Gastrocnemius medialis (tissue), 4 donors: ENCODE data around the gene ANGPTL8. TPM values are rescaled to one million over a fixed set of nuclear protein-coding genes. Genes with fewer than 3 reads are reported as not detected.

Source experiments
- ATAC-seq, 2 donors: fragments of 150-250 bp; one replicate each; pipeline ENCODE4 v1.9.1; 2016
- DNase-seq, 2 donors: peaks; one replicate each; pipeline ENCODE4 v3.0.0-alpha.2; 2019
- H3K27ac ChIP-seq, 4 donors: fragments of 200-600 bp; sonication (generic); 1 replicate in 1 of 4; 2 replicates in 3 of 4; pipeline ENCODE4 v1.5.1; 2016 to 2018; ENCODE audit warnings: mild to moderate bottlenecking in 2 of 4, moderate library complexity in 1 of 4
- H3K27me3 ChIP-seq, 3 donors: fragments of 200-600 bp; sonication (generic) in 2 of 3; 1 replicate in 1 of 3; 2 replicates in 2 of 3; pipeline versions ENCODE4 v1.5.1 to v1.6.0; 2016 to 2019; ENCODE audit warnings: mild to moderate bottlenecking in 1 of 3, moderate library complexity in 1 of 3
- H3K36me3 ChIP-seq, 2 donors: fragments of 200-600 bp; sonication (generic) in 1 of 2; one replicate each; pipeline ENCODE4 v1.5.1; 2017 to 2018
- H3K4me1 ChIP-seq, 2 donors: fragments of 200-600 bp; sonication (generic) in 1 of 2; one replicate each; pipeline ENCODE4 v1.5.1; 2016 to 2017; ENCODE audit warnings: mild to moderate bottlenecking in 2 of 2
- H3K4me3 ChIP-seq, 4 donors: fragments of 200-600 bp; sonication (generic) in 3 of 4; 1 replicate in 1 of 4; 2 replicates in 3 of 4; pipeline ENCODE4 v1.5.1; 2016 to 2019; ENCODE audit warnings: mild to moderate bottlenecking in 2 of 4
- H3K9me3 ChIP-seq, 3 donors: fragments of 200-600 bp; sonication (generic) in 2 of 3; 1 replicate in 1 of 3; 2 replicates in 2 of 3; pipeline ENCODE4 v1.5.1; 2016 to 2019
- POLR2A ChIP-seq, 2 donors: fragments of 450-650 bp; IDR thresholded peaks; one replicate each; pipeline ENCODE4 v1.6.1; 2017; ENCODE audit warnings: antibody characterized with exemption in 2 of 2, mild to moderate bottlenecking in 2 of 2, moderate library complexity in 2 of 2
- in situ Hi-C, 4 donors: fragments of 200-750 bp; cut with MboI; loops; one replicate each; pipeline versions ENCODE4 v1.15.0 to v1.8.0; 2017; ENCODE audit warnings: low sequenced_read_pairs in 4 of 4
- intact Hi-C: fragments of 100-400 bp; cut with DNase I; formaldehyde crosslinking; loops from one replicate; pipeline ENCODE4 v1.15.1; 2023; ENCODE audit warnings: low total_unique reads
- total RNA-seq, 4 donors: library from RNA; depleted of rRNA; stranded (reverse); fragments of >200 nt; gene quantifications; one replicate each; pipeline versions ENCODE4 v1.1.0 to v1.2.3, GENCODE V29; 2016
- TF ChIP-seq, protein P1 (sequence below), 5 experiments: fragments of 450-650 bp in 3 of 5; fragments of 200-600 bp in 2 of 5; sonication (generic) in 2 of 5; IDR thresholded peaks in 4 of 5; conservative IDR thresholded peaks in 1 of 5; 1 replicate in 4 of 5; 2 replicates in 1 of 5; pipeline ENCODE4 v1.5.1; 2016 to 2019; ENCODE audit warnings: antibody characterized with exemption in 5 of 5, mild to moderate bottlenecking in 3 of 5, moderate library complexity in 3 of 5

The ANGPTL8 gene
- total RNA-seq, 4 donors from 2014 or later = 0.47 TPM; not detected in 3

DNA sequence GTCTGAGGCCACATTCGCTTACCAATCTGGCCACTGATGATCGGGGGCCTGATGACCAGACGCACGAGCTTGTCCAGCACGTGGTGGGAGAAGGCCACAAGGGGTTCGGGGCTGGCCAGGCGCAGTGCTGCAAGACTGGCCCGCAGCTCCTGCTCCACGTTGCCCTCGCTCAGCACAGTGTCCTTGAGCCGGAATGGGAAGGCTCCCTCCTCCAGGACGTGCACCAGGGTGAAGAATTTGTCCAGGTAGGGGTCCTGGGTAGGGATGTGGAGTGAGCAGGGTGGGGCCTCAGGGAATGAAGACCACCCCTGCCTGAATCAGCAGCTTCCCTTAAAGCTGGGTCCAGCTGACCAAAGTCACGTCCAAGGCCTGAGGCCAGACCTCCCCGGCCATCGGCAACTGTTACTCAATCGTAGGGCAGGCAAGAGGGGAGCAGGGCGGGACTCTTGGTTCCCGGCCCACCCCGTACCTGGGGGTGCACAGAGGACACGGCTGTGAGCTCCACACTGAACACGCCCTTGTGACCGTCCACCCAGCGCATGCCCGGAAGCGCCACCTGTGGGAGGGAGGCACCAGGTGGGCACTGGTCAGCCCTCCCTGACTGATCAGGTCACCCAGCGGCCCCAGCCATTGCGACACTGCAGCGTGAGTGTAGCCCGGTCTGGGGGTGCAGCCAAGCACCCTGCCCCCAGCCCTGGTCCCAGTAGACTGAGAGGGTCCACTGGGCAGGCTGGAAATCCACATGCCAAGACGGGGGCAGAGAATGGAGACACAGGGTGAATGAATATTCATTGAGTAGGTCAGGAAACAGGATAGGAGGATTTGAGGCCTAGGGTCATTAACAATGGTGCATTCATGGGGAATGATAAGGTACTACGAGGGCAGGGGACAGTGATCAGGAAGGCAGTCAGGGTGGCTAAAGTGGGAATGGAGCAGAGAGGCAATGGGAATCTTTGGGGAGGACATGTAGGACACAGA, 2.8 kb upstream of the ANGPTL8 start:
- ATAC-seq (no peak), DNase-seq (no peak)
- intact Hi-C loops = no loop called here
- no peak overlapping the region for H3K4me3 ChIP-seq
- in situ Hi-C loops = no loop called here
- H3K4me1 ChIP-seq = no peaks in the 10 kb centered on the region
- H3K36me3 ChIP-seq = peaks cover 0 to 20% of the 10 kb centered on the region in 2 donors
- TF ChIP-seq, protein P1, sequence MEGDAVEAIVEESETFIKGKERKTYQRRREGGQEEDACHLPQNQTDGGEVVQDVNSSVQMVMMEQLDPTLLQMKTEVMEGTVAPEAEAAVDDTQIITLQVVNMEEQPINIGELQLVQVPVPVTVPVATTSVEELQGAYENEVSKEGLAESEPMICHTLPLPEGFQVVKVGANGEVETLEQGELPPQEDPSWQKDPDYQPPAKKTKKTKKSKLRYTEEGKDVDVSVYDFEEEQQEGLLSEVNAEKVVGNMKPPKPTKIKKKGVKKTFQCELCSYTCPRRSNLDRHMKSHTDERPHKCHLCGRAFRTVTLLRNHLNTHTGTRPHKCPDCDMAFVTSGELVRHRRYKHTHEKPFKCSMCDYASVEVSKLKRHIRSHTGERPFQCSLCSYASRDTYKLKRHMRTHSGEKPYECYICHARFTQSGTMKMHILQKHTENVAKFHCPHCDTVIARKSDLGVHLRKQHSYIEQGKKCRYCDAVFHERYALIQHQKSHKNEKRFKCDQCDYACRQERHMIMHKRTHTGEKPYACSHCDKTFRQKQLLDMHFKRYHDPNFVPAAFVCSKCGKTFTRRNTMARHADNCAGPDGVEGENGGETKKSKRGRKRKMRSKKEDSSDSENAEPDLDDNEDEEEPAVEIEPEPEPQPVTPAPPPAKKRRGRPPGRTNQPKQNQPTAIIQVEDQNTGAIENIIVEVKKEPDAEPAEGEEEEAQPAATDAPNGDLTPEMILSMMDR (IDR thresholded peaks at IDR 0.05 in 4 of 5, conservative IDR thresholded peaks at IDR 0.05 in 1 of 5) = no peak
- TF ChIP-seq POLR2A (IDR thresholded peaks at IDR 0.05) = no peak
- H3K9me3 ChIP-seq = no peaks in the 10 kb centered on the region
- H3K27me3 ChIP-seq = no peaks in the 10 kb centered on the region
- H3K27ac ChIP-seq = no peak overlapping the region

DNA sequence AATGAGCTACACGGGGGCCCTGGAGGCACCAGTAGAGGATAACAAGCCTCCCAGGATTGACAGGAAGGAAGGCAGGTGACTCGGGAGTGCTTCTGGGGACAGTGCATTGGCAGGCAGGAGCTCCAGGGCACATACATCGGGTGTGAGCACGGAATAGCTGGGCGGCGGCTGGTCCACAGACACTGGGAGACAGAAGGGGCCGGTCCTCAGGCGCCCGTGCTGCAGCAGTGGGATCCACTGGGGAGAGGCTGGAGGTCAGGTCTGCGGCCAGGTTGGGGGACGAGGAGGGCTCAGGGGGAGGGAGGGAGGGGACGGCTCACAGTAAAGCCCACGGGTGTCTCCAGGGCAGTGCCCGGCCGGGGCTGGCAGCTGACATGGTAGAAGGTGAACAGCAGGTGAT, 2.1 kb upstream of the ANGPTL8 start:
- Histone ChIP-seq H3K27ac (no peak overlapping the region), H3K9me3 (no peaks in the 10 kb centered on the region), H3K36me3 (peaks cover 0 to 16% of the 10 kb centered on the region in 2 donors), H3K4me1 (no peaks in the 10 kb centered on the region), H3K4me3 (no peak overlapping the region), H3K27me3 (no peaks in the 10 kb centered on the region)
- no peak for TF ChIP-seq POLR2A (IDR thresholded peaks at IDR 0.05)
- TF ChIP-seq, protein P1 (IDR thresholded peaks at IDR 0.05 in 4 of 5, conservative IDR thresholded peaks at IDR 0.05 in 1 of 5) = no peak
- ATAC-seq (no peak), DNase-seq (no peak)
- in situ Hi-C loops = no loop called here
- intact Hi-C loops = no loop called here

DNA sequence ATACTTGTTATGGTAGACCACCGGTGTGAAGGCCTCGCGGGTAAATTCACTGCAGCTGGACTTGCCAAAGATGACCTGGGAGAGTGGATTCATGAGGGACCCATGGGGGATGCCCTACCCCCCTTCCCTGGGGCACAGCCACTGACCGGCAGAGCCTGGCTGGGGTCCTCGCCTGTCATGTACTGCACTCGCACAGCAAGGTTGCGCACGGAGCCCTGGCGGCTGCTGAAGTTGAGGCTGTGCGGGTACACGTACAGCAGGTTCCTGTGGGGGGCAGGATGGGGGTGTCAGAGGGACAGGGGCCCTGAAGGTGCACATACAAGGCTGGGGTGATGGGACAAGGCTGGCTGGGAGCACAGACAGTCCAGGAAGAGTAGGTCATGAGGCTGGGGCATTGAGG, 1.4 kb upstream of the ANGPTL8 start:
- peaks cover 0 to 16% of the 10 kb centered on the region in 2 donors for H3K36me3 ChIP-seq
- DNase-seq (no peak), ATAC-seq (no peak)

DNA sequence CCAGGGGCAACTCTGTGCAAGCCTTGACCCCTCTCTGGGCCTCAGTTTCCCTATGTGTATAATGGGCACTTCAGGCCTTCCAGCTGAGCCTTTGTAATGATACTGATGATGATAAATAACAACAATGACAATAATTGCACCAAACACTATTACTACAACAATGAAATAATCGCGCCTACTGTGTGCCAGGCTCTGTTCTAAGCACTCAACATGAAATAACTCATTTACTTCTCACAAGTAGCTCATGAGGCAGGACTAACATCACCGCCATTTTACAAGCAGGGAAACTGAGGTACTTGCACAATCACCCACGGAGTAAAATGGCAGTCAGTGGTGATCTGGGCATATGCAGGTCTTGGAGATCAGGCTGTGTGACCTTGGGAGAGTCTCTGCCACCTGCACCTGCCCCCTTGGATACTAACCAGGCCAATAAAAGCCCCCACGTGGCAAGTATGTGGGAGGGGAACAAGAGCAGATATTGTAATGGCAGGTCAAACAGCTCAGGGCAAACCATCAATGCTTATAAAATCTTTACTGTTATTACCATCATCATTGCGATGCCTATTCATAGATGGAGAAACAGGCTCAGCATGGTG, 540 bp upstream of the ANGPTL8 start:
- in situ Hi-C loops = no loop called here
- DNase-seq = no peak
- no peak overlapping the region for H3K4me3 ChIP-seq

More for the DNA sequence above, 1.4 kb upstream of the ANGPTL8 start:
- intact Hi-C loops = no loop called here
- H3K27ac ChIP-seq = no peak overlapping the region
- H3K4me3 ChIP-seq = no peak overlapping the region
- in situ Hi-C loops = no loop called here
- H3K27me3 ChIP-seq = no peaks in the 10 kb centered on the region
- TF ChIP-seq POLR2A (IDR thresholded peaks at IDR 0.05) = no peak
- TF ChIP-seq, protein P1 (IDR thresholded peaks at IDR 0.05 in 4 of 5, conservative IDR thresholded peaks at IDR 0.05 in 1 of 5) = no peak
- no peaks in the 10 kb centered on the region for H3K9me3 ChIP-seq
- H3K4me1 ChIP-seq = no peaks in the 10 kb centered on the region

More for the DNA sequence above, 540 bp upstream of the ANGPTL8 start:
- no peak overlapping the region for H3K27ac ChIP-seq
- no peaks in the 10 kb centered on the region for H3K9me3 ChIP-seq
- no peaks in the 10 kb centered on the region for H3K4me1 ChIP-seq
- H3K27me3 ChIP-seq = no peaks in the 10 kb centered on the region
- peaks cover 0 to 16% of the 10 kb centered on the region in 2 donors for H3K36me3 ChIP-seq
- no peak for ATAC-seq
- TF ChIP-seq, protein P1 (IDR thresholded peaks at IDR 0.05 in 4 of 5, conservative IDR thresholded peaks at IDR 0.05 in 1 of 5) = no peak
- no peak for TF ChIP-seq POLR2A (IDR thresholded peaks at IDR 0.05)
- intact Hi-C loops = no loop called here
